Omental fat pad (tissue), 4 donors: ENCODE data around the gene CERT1. TPM values are rescaled to one million over a fixed set of nuclear protein-coding genes. Genes with fewer than 3 reads are reported as not detected.

ENCODE experiments used
- ATAC-seq: fragments of 150-250 bp; one replicate; pipeline ENCODE4 v1.9.1; 2016; ENCODE audit warnings: mild to moderate bottlenecking, moderate library complexity; ENCODE audit not compliant: low FRiP score
- DNase-seq: peaks from one replicate; pipeline ENCODE4 v3.0.0-alpha.2; 2019; ENCODE audit warnings: low spot score
- total RNA-seq, 4 donors: library from RNA; depleted of rRNA; stranded (reverse); fragments of >200 nt; gene quantifications; one replicate each; pipeline ENCODE4 v1.1.0, GENCODE V29; 2016
- TF ChIP-seq, protein P1 (sequence below), 3 donors: fragments of 450-650 bp; IDR thresholded peaks; one replicate each; pipeline ENCODE4 v1.5.1; 2016 to 2017; ENCODE audit warnings: antibody characterized with exemption in 3 of 3, mild to moderate bottlenecking in 3 of 3, moderate library complexity in 2 of 3

Gene CERT1
- total RNA-seq, 4 donors from 2014 or later, result 36.2 to 71.3 (median 53.7) TPM

DNA sequence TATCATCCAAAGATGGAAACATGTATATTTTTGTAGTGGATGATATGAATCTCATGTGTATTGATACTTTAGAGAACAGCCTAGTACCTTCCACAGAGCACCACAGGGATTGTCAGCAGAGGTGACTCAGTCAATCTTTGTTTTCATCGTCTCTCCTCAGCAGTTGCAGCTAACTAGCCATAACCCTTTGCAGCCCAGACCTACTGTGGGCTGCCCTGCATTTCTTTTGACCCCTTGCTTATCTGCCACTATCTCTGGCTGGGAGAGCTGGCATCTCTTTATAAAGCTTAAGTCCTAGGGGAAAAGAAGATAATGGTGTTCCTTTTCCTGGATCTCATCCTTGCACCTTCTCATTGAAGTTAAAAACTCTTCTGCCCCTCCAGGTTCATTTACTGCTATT lies 145.7 kb downstream of the CERT1 start:
- no peak for ATAC-seq
- no peak for DNase-seq
- TF ChIP-seq, protein P1, sequence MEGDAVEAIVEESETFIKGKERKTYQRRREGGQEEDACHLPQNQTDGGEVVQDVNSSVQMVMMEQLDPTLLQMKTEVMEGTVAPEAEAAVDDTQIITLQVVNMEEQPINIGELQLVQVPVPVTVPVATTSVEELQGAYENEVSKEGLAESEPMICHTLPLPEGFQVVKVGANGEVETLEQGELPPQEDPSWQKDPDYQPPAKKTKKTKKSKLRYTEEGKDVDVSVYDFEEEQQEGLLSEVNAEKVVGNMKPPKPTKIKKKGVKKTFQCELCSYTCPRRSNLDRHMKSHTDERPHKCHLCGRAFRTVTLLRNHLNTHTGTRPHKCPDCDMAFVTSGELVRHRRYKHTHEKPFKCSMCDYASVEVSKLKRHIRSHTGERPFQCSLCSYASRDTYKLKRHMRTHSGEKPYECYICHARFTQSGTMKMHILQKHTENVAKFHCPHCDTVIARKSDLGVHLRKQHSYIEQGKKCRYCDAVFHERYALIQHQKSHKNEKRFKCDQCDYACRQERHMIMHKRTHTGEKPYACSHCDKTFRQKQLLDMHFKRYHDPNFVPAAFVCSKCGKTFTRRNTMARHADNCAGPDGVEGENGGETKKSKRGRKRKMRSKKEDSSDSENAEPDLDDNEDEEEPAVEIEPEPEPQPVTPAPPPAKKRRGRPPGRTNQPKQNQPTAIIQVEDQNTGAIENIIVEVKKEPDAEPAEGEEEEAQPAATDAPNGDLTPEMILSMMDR (IDR thresholded peaks at IDR 0.05), result no peak

DNA sequence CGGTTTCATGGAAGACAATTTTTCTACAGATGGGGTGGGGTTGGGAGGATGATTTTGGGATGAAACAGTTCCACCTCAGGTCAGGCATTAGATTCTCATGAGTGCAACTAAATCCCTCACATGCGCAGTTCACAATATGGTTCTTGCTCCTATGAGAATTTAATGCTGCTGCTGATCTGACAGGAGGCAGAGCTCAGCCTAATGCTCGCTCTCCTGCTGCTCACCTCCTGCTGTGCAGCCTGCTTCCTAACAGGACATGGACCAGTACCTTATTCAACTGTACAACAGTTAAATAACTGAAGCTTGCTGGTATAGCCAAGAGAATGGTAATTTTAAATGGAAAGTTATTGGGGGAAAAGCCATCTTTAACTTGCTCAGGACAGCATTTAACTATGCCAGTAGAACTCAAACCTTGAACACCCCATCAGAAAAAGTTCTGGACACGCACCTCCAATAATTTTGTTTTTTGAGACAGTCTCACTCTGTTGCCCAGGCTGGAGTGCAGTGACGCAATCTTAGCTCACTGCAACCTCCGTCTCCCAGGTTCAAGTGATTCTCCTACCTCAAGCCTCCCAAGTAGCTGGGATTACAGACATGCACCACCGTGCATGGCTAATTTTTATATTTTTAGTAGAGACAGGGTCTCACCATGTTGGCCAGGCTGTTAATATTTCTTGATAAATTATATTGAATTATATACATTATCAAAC lies 146.7 kb downstream of the CERT1 start:
- TF ChIP-seq, protein P1 (IDR thresholded peaks at IDR 0.05), result no peak
- ATAC-seq (no peak), DNase-seq (no peak)

DNA sequence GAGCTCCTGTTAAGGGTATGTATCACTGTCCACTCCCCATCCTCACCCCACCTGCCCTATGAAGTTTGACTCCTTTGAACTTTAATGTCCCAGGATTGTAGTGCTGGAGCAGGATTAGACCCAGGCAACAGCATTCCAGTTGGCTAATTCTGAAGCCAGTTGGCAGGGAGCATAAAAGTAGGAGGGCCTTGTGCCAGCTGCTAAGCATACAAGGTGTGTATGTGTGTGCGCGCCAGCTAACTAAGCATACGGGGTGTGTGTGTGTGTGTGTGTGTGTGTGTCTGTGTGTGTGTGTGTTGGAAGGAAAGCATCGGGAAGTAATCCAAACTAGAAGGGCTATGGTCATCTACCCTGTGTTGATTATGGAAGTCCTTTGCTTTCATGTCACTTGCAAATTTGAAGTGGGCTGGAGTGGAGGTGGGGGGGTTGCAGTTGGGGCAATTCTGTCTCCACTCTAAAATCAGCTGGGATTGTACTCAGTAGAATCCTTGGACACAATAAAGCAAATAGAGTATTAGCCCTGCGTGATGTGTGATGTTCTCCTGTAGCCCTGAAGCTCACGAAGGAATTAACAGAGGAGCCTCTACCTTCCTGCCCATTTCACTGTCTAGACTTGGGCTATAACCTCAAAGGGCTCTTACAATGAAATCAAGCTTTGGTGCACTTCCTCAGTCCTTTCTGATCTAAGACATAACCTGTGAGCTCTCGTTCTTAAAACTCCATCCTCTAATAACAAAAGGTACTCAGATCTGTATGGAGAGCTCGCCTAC lies 147.5 kb downstream of the CERT1 start:
- ATAC-seq, result no peak
- TF ChIP-seq, protein P1 (IDR thresholded peaks at IDR 0.05), result no peak
- DNase-seq, result no peak

DNA sequence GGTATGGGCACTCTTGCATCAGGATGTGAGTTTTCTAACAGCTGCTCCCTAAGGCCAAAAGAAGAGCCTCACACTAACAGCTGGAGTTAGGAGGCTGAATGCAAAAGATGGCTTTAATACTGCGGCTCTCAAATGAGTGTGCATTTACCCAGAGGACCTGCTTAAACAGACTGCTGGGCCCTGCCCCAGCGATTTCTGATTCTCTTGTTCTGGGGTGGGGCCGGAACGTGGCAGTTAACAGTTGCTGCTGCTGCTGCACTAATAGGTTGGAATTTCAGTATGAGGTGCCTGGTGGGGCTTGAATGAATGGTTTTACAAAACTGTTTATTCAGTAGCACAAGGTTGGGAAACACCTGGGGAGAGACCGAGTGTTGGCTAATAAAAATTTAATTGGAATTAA lies 148.3 kb downstream of the CERT1 start:
- ATAC-seq, result no peak
- no peak for DNase-seq
- TF ChIP-seq, protein P1 (IDR thresholded peaks at IDR 0.05), result no peak

- DNase-seq, result no peak
- TF ChIP-seq, protein P1 (IDR thresholded peaks at IDR 0.05), result no peak
- no peak for ATAC-seq
These were observed 148.9 kb downstream of the CERT1 start for GRCh38 chr5:75362474-75362975.

DNA sequence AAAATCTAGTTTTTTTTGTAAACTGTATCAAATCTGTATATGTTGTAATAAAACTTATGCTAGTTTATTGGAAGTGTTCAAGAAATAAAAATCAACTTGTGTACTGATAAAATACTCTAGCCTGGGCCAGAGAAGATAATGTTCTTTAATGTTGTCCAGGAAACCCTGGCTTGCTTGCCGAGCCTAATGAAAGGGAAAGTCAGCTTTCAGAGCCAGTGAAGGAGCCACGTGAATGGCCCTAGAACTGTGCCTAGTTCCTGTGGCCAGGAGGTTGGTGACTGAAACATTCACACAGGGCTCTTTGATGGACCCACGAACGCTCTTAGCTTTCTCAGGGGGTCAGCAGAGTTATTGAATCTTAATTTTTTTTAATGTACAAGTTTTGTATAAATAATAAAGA lies 150.1 kb downstream of the CERT1 start:
- ATAC-seq, result no peak
- TF ChIP-seq, protein P1 (IDR thresholded peaks at IDR 0.05), result no peak
- DNase-seq, result no peak
